ENCODE data around the gene SKI.
A peak's percentile ranks its signal among the peaks of the same experiment; 100 is the strongest.

SKI gene

DNA sequence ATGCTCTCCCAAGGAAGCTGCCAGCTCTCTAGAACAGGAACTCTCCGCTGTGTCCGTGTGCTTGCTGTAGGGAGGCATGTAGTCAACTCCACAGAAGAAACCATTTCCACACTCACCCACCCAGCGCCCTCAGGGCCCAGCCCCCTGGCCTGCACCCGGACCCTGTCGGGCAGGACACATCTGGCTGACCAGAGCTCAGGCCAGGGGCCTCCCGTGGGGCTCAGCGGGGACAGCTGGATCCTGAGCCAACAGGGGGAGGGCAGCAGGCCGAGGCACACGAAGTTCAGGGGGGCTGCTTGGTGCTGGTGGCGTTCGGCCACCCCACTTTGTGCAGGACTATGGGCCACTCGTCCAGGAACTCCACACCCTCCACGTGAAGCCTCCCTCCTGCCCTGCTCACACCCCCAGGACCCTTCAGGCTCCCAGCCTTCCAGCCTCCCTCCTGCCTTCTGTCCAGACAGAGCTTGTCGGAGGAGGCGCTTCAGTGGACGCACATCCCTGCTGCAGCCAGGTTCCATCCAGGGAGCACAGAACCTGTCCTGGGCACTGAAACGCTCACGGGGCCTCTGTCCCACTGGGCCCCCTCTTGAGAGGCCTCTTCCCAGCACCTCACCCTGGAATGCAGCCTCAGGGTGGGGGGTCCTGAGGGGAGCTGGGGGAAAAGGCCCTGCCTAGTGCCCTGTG, 18.6 kb upstream of the SKI start:
- no peak for DNase-seq (ENCODE audit: low read depth in 2 of 2)

DNA sequence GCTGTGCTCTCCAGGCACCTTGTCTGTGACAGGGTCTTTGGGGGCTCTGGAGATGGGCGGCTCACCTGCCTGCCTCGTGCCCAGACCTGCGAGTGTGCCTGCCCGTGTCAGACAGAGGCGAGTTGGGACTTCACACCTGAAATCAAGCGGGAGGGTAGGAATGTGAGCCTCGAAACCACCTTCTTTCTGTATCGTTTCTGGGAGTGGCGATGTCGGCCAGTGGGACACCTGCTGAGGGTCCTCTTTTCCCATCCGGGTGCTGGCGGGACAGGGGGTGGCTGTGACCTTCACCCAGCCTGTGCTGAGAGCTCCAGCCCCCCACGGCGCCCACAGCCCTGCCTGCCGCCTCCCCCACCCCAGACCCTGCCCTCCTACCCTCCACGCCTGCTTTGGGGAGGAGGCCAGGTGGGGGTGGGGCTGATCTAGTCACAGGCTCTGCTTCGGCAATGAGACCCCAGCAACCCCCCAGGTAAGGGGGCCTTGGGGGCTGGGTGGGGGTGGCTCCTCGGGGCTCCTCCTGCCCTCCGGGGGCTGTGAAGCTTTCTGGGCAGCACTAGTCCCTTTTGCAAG, 17.9 kb upstream of the SKI start:
- no peak for DNase-seq (ENCODE audit: low read depth in 2 of 2)

GRCh38 chr1:2210786-2211185, 17.3 kb upstream of the SKI start:
- no peak for DNase-seq (ENCODE audit: low read depth in 2 of 2)

DNA sequence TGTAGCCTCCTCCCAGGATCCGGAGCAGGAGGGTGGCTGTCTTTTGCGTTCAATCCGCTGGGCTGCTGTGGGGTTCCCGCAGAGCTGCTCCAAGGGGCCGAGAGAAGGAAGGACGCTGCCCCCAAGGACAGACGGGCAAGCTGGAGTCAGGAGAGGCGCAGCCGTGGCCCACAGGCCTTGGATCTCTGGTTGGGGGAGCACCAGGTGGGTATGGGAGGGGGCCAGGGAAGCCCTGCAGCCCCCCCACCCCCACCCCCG, 15.9 kb upstream of the SKI start:
- no peak for DNase-seq (ENCODE audit: low read depth in 2 of 2)

DNA sequence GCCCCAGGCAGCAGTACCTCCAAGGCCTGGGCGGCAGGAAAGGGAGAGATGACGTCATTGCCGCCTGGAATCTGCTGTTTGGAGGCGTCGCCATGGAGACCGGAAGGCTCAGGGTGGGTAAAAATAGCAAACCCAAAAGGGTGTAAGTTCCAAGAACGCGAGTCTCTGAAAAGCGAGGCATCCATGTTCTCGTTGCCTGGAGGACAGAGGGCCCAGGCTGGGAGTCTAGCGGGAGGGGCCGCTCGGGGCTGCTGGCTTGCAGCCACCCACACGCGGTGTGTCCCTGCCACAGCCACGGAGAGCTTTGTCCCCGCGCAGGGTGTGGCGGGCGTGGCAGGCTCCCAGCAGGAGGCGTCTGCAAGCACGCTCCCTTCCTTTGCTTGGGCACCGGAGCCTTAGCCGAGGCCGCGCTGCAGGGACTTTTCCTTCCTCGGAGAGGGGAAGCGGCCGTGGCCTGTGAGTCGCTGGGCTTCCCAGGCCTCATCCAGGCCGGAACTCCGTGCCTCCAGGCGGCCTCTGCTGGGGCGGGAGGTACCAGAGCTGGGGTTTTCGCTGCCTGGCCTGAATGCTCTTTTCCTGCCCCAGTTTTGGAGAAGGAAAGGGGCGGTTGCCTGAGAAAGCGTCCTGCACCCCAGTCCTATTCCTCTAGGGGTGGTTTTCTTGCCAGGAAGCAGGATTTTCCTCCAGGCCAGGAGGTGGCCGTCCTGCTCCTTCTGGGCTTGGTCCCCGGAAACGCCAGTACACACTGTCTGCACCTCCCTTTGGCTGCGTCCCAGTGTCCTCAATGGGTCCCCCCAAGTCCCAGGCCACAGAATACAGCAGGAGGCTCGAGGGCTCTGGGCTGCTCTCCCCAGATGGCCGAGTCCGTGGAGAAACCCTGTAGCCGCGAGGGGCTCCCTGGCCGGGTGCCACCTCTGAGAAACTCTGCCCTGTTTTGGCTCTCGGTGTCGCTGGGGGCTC, 15.3 kb upstream of the SKI start:
- DNase-seq (ENCODE audit: low read depth in 2 of 2): no peak

DNA sequence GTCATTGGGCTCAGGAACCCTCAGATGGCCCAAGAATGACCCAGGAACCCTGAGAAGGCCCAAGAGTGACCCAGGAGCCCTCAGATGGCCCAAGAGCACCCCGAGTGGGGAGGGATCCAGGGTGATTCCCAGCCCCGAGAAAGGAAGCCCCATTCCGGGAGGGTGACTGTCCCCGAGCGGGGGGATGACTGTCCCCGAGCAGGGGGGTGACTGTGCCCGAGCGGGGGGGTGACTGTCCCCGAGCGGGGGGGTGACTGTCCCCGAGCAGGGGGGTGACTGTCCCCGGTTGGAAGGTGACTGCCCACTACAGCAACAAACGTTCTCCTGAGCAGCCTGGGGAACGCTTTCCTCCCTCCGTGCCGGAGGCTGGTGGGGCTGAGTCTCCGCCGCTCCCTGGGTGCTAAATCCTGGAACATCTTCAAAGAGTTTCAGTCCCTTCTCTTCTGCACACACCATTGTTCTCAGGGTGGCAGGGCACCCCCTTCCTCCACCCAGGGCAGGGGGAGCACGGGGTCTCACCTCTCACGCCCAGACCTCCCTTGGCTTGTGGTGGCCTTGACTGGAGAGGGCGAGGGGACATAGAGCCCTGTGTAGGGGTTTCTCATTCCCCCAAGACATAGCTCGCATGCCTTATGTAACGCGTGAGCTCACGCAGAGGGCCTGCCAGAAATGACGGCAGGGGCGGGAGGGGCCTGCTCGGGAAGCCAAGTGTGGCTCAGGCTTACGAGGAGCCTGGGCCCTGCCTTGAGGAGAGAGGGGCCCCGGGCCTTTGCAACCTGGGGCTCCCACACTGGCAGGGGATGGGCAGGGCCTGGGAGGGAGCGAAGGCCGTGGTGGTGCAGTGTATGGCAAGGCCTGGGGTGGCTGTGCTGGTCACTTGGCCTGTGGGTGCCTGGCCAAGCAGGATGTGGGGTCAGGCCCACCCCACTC, 14.3 kb upstream of the SKI start:
- no peak for DNase-seq (ENCODE audit: low read depth in 2 of 2)

DNA sequence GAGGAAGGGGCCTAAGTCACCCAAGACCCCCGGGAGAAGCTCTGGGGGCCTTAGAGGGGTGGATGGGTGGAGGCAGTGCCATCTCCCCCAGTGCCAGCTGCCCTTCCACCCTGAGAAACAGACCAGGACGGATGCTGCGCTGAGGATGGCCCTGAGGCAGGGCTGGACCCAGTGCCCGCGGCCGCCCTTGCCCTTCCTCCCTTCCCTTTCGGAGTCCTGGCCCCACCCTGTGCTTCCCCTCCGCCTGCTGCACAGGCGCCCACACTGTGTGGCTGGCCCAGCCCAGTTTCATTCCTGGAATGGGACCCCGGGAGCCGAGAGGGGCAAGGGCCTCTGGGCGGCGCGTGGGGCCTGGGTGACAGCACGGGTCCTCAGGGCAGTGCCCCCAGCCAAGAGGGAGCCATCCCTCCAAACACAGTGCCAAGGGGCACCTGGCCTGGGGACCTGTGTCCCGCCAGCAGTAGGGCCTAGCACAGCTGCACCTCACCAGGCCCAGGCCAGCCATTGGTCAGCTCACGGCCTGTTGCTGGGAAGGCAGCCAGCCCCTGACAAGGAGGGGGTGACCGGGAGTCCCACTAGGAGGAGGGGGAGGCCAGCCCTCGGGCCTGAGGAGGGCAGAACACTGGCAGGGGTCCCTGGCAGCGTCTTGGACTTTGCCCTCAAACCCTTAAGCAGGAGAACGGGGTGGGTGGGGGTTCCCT, 13.4 kb upstream of the SKI start:
- no peak for DNase-seq (ENCODE audit: low read depth in 2 of 2)

DNA sequence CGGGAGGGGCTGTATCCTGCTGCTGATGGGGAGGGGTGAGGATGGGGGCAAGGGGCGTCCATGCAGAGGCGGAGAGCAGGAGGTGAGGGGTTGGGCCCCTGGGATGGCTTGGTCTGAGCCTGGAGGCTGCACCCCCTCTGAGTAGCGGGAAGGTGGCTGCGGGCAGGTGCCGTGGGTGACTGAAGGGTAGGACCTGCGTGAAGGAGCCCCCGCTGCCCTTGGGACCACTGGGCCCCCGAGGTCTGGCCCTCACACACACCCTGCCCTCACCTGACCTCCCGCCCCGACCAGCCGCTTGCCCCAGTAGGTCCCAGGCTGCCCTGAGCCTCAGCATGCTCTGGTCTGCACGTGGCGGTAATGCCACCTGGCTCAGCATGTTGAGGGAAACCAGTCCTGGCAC, 12.8 kb upstream of the SKI start:
- no peak for DNase-seq (ENCODE audit: low read depth in 2 of 2)

DNA sequence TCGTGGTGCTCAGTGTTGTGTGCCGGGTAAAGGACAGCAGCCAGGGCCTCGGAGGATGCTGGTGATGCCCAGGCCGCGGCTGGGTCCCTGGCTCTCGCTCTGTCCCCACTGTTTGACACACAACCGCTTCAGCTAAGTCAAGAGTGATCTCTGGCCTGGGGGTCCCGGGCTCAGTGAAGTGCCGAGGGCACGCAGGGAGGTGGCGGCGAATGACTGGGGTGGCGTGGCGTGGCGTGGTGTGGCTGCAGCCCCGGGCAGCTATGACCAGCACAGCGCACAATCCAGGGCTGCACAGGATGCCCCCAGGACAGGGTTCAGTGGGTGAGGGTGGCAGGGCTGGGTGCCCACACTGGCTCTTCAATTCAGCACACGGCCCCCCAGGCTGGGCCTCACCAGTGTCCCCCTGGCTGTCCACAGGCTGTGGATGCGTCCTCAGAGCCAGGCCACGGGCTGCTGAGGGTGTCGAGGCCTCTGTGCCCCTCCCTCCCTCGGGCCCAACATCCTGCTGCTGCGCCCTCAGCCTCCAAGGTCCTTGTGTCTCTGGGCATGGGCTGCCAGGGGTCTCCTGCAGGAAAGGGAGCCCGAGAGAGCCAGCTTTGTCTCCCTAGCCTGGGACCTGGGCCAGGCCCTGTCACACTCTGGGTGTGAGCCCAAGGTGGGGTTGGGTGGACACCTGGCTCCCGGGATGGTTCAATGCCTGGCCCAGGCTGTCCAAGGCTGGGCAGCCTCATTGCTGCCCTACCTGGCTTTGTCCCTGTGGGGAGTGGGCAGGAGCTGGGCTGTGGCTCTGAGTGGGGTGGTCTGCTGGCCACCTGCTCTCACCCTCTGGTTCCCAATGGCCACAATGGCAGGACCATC, 12.0 kb upstream of the SKI start:
- no peak for DNase-seq (ENCODE audit: low read depth in 2 of 2)

GRCh38 chr1:2216767-2217058, 11.4 kb upstream of the SKI start:
- no peak for DNase-seq (ENCODE audit: low read depth in 2 of 2)

GRCh38 chr1:2221271-2221670, 6.8 kb upstream of the SKI start:
- DNase-seq (ENCODE audit: low read depth in 2 of 2): no peak

GRCh38 chr1:2224170-2224584, 3.9 kb upstream of the SKI start:
- no peak for DNase-seq (ENCODE audit: low read depth in 2 of 2)

DNA sequence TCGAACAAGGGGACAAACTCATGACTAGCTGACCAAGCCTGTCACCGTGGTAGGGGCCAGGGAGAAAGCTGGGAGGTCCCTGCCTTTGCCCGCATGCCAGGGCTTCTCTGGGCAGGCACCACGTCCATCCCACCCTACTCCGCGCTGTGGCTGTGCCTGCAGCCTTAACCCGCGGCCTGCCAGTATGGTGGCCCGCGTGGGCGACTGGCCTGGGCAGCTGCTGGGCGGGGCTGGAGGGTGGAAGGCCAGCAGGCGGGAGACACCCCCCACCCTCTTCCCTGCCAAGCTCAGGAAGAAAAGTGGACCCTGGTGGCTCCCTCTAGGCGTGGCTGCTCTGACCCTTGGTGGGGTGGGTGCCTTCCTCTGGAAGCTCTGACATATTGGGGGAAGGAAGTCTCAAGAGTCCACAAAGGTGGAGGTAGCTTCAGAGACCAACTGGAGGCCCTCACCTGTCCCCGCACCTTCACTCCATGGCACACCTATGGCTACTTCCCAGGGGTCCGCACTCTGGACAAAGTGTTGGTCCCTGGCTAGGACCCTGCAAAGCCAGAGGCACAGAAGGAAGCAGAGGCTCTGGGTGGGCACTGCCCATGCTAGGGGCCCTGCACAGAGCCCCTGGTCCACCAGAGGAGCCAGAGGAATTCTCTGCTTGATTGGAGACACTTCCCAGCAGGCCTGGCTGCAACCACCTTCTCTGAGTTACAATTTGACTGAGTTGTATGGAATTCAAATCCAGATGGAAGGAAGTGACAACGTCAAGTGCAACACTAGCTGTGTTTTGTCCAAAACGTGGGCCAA, 3.3 kb upstream of the SKI start:
- no peak for DNase-seq (ENCODE audit: low read depth in 2 of 2)

- DNase-seq (ENCODE audit: low read depth in 2 of 2): no peak
These were observed 1.4 kb upstream of the SKI start for GRCh38 chr1:2226525-2227345.

- DNase-seq (ENCODE audit: low read depth in 2 of 2): peak; percentile 81 to 82
These were observed 568 bp upstream of the SKI start for GRCh38 chr1:2227346-2228156.

GRCh38 chr1:2228694-2229036, 546 bp downstream of the SKI start:
- DNase-seq (ENCODE audit: low read depth in 2 of 2): no peak

DNA sequence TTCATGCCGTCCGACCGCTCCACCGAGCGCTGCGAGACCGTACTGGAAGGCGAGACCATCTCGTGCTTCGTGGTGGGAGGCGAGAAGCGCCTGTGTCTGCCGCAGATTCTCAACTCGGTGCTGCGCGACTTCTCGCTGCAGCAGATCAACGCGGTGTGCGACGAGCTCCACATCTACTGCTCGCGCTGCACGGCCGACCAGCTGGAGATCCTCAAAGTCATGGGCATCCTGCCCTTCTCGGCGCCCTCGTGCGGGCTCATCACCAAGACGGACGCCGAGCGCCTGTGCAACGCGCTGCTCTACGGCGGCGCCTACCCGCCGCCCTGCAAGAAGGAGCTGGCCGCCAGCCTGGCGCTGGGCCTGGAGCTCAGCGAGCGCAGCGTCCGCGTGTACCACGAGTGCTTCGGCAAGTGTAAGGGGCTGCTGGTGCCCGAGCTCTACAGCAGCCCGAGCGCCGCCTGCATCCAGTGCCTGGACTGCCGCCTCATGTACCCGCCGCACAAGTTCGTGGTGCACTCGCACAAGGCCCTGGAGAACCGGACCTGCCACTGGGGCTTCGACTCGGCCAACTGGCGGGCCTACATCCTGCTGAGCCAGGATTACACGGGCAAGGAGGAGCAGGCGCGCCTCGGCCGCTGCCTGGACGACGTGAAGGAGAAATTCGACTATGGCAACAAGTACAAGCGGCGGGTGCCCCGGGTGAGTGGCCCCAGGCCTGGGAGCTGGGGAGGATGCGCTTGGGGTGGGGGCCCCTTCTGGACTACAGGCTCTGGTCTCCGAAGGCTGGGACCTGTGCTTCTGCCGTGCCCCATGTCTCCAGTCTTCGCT, 1.1 kb downstream of the SKI start:
- DNase-seq (ENCODE audit: low read depth in 2 of 2): no peak
